B cell (primary cell): ENCODE measurements around the gene MAML3. TPM values are rescaled to one million over a fixed set of nuclear protein-coding genes. Genes with fewer than 3 reads are reported as not detected.

Experiments used
- ATAC-seq: fragments of 200-7000 bp; cut with Tn5 transposase; one replicate; pipeline ENCODE4 v1.10.0; 2021; ENCODE audit warnings: low read depth, mild to moderate bottlenecking, moderate number of reproducible peaks, moderate library complexity
- CTCF ChIA-PET: fragments of 350-600 bp; sonication (Branson Sonifier 250); formaldehyde crosslinking; loops from one replicate; lab custom pipeline; 2021; ENCODE audit warnings: antibody characterized with exemption, inconsistent platforms; lab: Charles Lee
- POLR2A ChIA-PET: fragments of 350-600 bp; sonication (Branson Sonifier 250); formaldehyde crosslinking; loops from one replicate; lab custom pipeline; 2021; ENCODE audit warnings: antibody characterized with exemption; lab: Charles Lee
- DNase-seq: peaks from one replicate; pipeline ENCODE4 v3.0.0; 2013
- H2AFZ ChIP-seq: 2 replicates; pipeline ENCODE4 v1.6.1; 2012; ENCODE audit warnings: mild to moderate bottlenecking, low read depth, low read length; ENCODE audit not compliant: insufficient read depth, poor library complexity, severe bottlenecking
- H3K27ac ChIP-seq, 2 donors: 1 replicate in 1 of 2; 2 replicates in 1 of 2; pipeline ENCODE4 v1.5.1; 2012 to 2013; ENCODE audit warnings: low read length in 2 of 2, mild to moderate bottlenecking in 2 of 2, moderate library complexity in 1 of 2
- H3K27me3 ChIP-seq, 4 experiments: fragments of 200-600 bp in 1 of 4; sonication (generic) in 1 of 4; replicated peaks in 1 of 4; 1 replicate in 2 of 4; 2 replicates in 2 of 4; pipeline versions ENCODE4 v1.6.1 to v1.7.0; 2013 to 2016; ENCODE audit warnings: low read length in 3 of 4, mild to moderate bottlenecking in 2 of 4, mixed read lengths in 1 of 4, moderate library complexity in 1 of 4; ENCODE audit not compliant: insufficient read depth in 4 of 4, control insufficient read depth in 3 of 4; ENCODE audit errors: control extremely low read depth in 1 of 4
- H3K36me3 ChIP-seq, 2 experiments: replicated peaks in 1 of 2; 1 replicate in 1 of 2; 2 replicates in 1 of 2; pipeline versions ENCODE4 v1.6.1 to v1.7.1; 2013; ENCODE audit warnings: low read length in 1 of 2; ENCODE audit not compliant: insufficient read depth in 2 of 2, control insufficient read depth in 1 of 2; ENCODE audit errors: control extremely low read depth in 1 of 2, extremely low read depth in 1 of 2
- H3K4me1 ChIP-seq, 2 donors: fragments of 200-600 bp in 1 of 2; sonication (generic) in 1 of 2; 1 replicate in 1 of 2; 2 replicates in 1 of 2; pipeline versions ENCODE4 v1.5.1 to v1.6.1; 2013 to 2017; ENCODE audit warnings: low read length in 2 of 2; ENCODE audit not compliant: control insufficient read depth in 2 of 2, insufficient read depth in 2 of 2
- H3K4me2 ChIP-seq: replicated peaks from 2 replicates; pipeline ENCODE3; 2012; ENCODE audit warnings: mild to moderate bottlenecking, low read depth, low read length; ENCODE audit not compliant: poor library complexity, severe bottlenecking
- H3K4me3 ChIP-seq, 5 experiments: fragments of 200-600 bp in 1 of 5; sonication (generic) in 1 of 5; 1 replicate in 3 of 5; 2 replicates in 2 of 5; pipeline versions ENCODE4 v1.5.1 to v1.7.0; 2011 to 2016; ENCODE audit warnings: low read length in 4 of 5, mild to moderate bottlenecking in 4 of 5, low read depth in 2 of 5, control low read depth in 1 of 5, moderate library complexity in 1 of 5; ENCODE audit not compliant: insufficient read depth in 1 of 5; ENCODE audit errors: control extremely low read depth in 1 of 5, extremely low read depth in 1 of 5
- H3K79me2 ChIP-seq: fragments of 200-600 bp; sonication (generic); one replicate; pipeline ENCODE4 v1.6.0; 2016; ENCODE audit warnings: low read length; ENCODE audit not compliant: control insufficient read depth, insufficient read depth
- H3K9ac ChIP-seq: fragments of 200-600 bp; sonication (generic); 2 replicates; pipeline ENCODE4 v1.6.1; 2017; ENCODE audit warnings: mild to moderate bottlenecking, low read length, moderate library complexity
- H3K9me3 ChIP-seq, 3 donors: one replicate each; pipeline versions ENCODE4 v1.6.1 to v1.7.1; 2013; ENCODE audit warnings: low read length in 2 of 3; ENCODE audit not compliant: control insufficient read depth in 2 of 3, insufficient read depth in 1 of 3; ENCODE audit errors: control extremely low read depth in 1 of 3
- H4K20me1 ChIP-seq: 2 replicates; pipeline ENCODE4 v1.6.0; 2012; ENCODE audit warnings: mild to moderate bottlenecking, low read length; ENCODE audit not compliant: insufficient read depth, control insufficient read depth, poor library complexity, severe bottlenecking
- H3K27ac Mint-ChIP-seq: one replicate; pipeline ENCODE4 v1.8.0; 2021; ENCODE audit warnings: mixed read lengths
- H3K27me3 Mint-ChIP-seq: one replicate; pipeline ENCODE4 v1.8.0; 2021; ENCODE audit warnings: mixed read lengths
- H3K4me1 Mint-ChIP-seq: one replicate; pipeline ENCODE4 v1.8.0; 2021; ENCODE audit warnings: mixed read lengths
- H3K4me3 Mint-ChIP-seq: one replicate; pipeline ENCODE4 v1.8.0; 2021; ENCODE audit warnings: mixed read lengths
- H3K9me3 Mint-ChIP-seq: one replicate; pipeline ENCODE4 v1.8.0; 2022; ENCODE audit warnings: mixed read lengths; ENCODE audit not compliant: insufficient read depth
- EZH2 ChIP-seq: IDR thresholded peaks from 2 replicates; pipeline ENCODE4 v1.6.1; 2012; ENCODE audit warnings: borderline replicate concordance, low read depth, mild to moderate bottlenecking, moderate library complexity, low read length; ENCODE audit not compliant: insufficient read depth, poor library complexity, severe bottlenecking
- WGBS: methylation state at CpG from one replicate; pipeline ENCODE4 v1.1.5; 2013; ENCODE audit warnings: missing lambda C conversion rate; ENCODE audit not compliant: insufficient coverage; 5-methylcytosine and 5-hydroxymethylcytosine counted together
- intact Hi-C: fragments of 100-400 bp; cut with micrococcal nuclease; formaldehyde crosslinking; loops from one replicate; pipeline ENCODE4 v1.10.0; 2022
- polyA plus RNA-seq: library from polyadenylated mRNA; depleted of rRNA; stranded (reverse); fragments of >200 nt; gene quantifications from 2 replicates; pipeline ENCODE4 v1.2.3, GENCODE V29; 2012
- total RNA-seq, 2 donors: library from RNA; stranded (reverse); fragments of 120-200 nt in 1 of 2; gene quantifications; 1 replicate in 1 of 2; 2 replicates in 1 of 2; pipeline versions ENCODE4 v1.2.3 to v1.2.4, GENCODE V29; 2013 to 2022
- TF ChIP-seq, protein P1 (sequence below): fragments of 200-600 bp; IDR thresholded peaks from one replicate; pipeline ENCODE4 v1.8.0; 2022; ENCODE audit warnings: antibody characterized with exemption, mild to moderate bottlenecking

Gene MAML3
- total and polyA plus RNA-seq, 2 donors (not counting 1 experiment from before 2014, with no cell fraction given) = 0.94 to 5.3 TPM

DNA sequence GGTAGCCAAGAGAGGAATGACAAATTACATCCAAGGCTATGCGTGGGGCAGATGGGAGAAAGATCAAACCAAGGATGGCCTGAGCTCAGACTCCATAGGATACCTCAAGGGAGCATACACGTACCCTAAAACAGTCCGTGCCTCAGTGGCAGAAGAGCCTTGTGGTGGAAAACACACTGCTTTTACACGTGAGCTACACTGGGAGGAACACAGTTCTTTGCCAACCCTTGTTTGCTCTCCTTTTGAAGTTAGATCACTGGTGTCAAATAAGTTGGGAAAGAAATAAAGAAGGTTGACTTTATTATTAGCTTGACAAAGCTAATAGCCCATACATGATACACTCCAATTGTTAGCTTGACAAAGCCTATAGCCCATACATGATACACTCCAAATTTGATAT, 346.5 kb downstream of the MAML3 start:
- Histone ChIP-seq H3K36me3 (no peaks in the 10 kb centered on the region), H3K4me1 (peaks cover 0 to 2% of the 10 kb centered on the region in 2 donors), H3K4me2 (no peak overlapping the region), H3K4me3 (no peak overlapping the region), H4K20me1 (no peaks in the 10 kb centered on the region), H3K9me3 (peaks cover 0 to 4% (median 2%) of the 10 kb centered on the region in 3 donors), H3K27me3 (peaks cover 0 to 7% (median 4%) of the 10 kb centered on the region in 4 experiments), H3K27ac (no peak overlapping the region), H3K9ac (no peak overlapping the region), H2AFZ (no peak overlapping the region), H3K79me2 (no peaks in the 10 kb centered on the region)
- ChIA-PET POLR2A (no interaction called here), CTCF (no interaction called here)
- TF ChIP-seq EZH2 = no peak
- TF ChIP-seq, protein P1, sequence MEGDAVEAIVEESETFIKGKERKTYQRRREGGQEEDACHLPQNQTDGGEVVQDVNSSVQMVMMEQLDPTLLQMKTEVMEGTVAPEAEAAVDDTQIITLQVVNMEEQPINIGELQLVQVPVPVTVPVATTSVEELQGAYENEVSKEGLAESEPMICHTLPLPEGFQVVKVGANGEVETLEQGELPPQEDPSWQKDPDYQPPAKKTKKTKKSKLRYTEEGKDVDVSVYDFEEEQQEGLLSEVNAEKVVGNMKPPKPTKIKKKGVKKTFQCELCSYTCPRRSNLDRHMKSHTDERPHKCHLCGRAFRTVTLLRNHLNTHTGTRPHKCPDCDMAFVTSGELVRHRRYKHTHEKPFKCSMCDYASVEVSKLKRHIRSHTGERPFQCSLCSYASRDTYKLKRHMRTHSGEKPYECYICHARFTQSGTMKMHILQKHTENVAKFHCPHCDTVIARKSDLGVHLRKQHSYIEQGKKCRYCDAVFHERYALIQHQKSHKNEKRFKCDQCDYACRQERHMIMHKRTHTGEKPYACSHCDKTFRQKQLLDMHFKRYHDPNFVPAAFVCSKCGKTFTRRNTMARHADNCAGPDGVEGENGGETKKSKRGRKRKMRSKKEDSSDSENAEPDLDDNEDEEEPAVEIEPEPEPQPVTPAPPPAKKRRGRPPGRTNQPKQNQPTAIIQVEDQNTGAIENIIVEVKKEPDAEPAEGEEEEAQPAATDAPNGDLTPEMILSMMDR = no peak
- peaks cover 16% of the 10 kb centered on the region for H3K27me3 Mint-ChIP-seq
- no peak overlapping the region for H3K27ac Mint-ChIP-seq
- H3K9me3 Mint-ChIP-seq = no peaks in the 10 kb centered on the region
- WGBS = 96% methylated on average over 3 of the region's 4 CpGs
- no peak for DNase-seq
- no peak for ATAC-seq
- no peak overlapping the region for H3K4me3 Mint-ChIP-seq
- H3K4me1 Mint-ChIP-seq = peaks cover 10% of the 10 kb centered on the region
- intact Hi-C loops = no loop called here

DNA sequence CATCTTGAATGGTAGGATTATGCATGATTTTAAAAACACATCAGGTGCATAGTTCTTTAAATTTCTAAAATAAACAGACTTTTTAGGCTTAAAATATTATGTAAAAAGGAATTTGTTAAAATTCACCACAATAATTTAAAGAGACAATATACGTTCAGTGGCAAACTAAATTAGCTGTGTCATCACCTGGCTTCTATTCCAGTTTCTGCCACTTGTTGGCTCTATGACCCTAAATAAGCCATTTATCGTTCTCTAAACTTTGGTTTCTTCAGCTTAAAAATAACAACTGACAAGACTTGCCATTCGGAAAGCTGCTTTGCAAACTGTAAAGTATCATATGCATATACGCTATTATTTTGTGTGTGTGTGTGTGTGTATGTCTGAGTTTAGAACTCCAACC, 347.1 kb downstream of the MAML3 start:
- 80% methylated on average over 1 of the region's 4 CpGs for WGBS
- Histone ChIP-seq H3K79me2 (no peaks in the 10 kb centered on the region), H3K4me3 (no peak overlapping the region), H2AFZ (no peak overlapping the region), H3K4me2 (no peak overlapping the region), H3K27me3 (peaks cover 0 to 5% (median 3%) of the 10 kb centered on the region in 4 experiments), H3K9me3 (peaks cover 0 to 4% (median 2%) of the 10 kb centered on the region in 3 donors), H3K4me1 (peaks cover 0 to 2% of the 10 kb centered on the region in 2 donors), H3K9ac (no peak overlapping the region), H4K20me1 (no peaks in the 10 kb centered on the region), H3K36me3 (no peaks in the 10 kb centered on the region), H3K27ac (no peak overlapping the region)
- POLR2A ChIA-PET = no interaction called here
- H3K27me3 Mint-ChIP-seq = peaks cover 16% of the 10 kb centered on the region
- H3K4me1 Mint-ChIP-seq = peaks cover 10% of the 10 kb centered on the region
- CTCF ChIA-PET = interaction anchor here (1.7 kb wide), 1 partner anchor 447 kb away, joined by 3 read pairs; no protein-coding TSS in a partner anchor
- no peak overlapping the region for H3K27ac Mint-ChIP-seq
- DNase-seq = no peak
- ATAC-seq = no peak
- H3K9me3 Mint-ChIP-seq = no peaks in the 10 kb centered on the region
- no peak for TF ChIP-seq EZH2
- TF ChIP-seq, protein P1 = no peak
- no peak overlapping the region for H3K4me3 Mint-ChIP-seq
- intact Hi-C loops = no loop called here
